GM19452 (cell line): ENCODE measurements around the gene CA10.

Experiments
- ATAC-seq: cut with Tn5 transposase; IDR thresholded peaks from one replicate; pipeline ENCODE4 v1.9.1; 2021; ENCODE audit not compliant: unreplicated experiment

Gene CA10

DNA sequence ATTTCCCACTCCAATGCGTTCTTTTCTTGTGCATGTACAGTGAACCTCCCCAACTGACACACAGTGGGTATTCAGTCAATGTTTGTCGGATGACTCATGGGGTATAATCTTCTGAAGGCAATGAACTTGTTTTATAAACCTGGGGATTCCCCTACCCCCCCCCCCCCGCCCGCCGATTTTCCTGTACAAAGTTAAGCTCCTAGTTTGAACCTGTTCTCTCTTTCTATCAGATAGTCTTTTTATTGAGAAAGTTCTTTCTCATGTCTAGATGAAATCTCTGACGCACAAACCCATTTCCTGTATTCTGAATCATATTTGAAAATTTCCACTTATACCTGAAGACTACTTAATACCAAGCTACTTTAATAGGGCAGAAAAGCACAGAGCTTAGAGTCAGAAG lies 338.3 kb downstream of the CA10 start:
- ATAC-seq: no peak

DNA sequence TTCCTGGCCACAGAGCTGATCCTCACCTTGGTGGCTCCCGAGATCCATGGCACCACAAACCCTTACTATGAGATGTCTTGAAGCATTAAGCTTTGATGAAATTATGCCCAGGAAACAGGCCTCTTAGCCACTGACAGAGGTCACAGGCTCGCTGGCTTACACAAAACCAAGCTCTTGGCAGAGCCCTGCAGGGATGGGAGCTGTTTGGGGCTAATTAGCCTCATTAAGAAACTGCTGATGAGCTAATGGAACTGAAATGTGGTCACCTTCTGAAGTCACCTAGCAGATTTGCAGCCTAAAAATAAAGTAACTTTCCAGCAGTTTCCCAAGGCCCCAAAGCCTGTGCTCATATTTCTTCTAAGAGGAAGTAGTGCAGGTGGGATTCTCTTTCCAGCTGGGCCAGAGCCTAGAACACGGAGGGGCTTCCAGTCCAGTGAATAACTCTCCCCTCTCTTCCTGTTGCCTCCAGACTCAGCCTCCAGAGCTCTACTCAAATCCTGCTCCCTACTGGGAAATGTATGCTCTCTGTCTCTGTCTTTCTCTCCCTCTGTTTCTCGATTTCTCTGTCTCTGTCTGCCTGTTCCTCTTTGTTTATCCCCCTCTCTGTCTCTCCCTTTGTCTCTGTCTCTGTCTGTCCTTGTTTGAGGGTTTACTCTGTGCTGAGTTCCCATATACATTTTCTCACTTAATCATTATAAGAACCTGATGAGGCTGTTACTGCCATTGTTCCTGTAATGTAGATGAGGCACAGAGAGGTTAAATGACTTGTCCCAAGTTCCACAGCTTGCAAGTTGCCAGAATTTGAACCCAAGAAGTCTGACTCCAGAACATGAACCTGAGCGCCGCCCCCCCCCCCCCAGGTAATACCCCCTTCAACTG lies 338.9 kb downstream of the CA10 start:
- ATAC-seq: no peak

DNA sequence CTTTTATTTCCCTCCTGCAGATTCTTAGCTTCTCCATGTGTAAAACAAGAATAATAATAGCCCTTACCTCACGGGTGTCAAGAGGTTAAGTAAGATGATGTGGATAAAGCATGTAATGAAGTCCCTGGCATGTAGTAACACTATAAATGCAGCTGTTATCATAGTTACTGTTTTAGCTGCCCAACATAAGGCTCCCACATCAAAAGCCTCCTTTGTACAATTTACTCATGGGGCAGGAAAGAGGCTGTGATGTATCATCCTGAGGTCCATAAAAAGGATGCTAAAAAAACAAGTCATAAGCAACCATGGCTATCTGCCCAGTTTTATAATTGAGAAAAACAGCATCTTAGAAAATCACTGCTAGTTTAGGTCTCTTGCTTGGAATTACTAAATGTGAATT lies 339.7 kb downstream of the CA10 start:
- ATAC-seq: no peak

DNA sequence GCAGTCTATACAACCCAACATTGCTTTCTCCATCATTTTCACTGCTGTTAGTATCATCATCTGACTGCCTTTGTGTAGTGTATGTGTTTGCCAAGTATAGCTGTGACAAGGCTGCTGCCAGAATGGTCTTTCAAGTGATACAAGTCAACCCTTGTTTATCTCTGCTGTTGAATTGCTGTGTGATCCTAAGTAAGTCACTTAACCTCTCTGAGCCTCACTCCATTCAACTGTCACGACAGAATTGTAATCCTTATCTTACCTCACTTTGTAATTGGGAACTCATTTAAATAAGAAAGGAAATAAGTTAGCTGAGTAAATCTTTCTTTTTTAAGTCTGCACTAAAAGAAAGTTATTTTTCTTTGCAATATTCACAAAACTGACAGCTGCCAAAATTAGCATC lies 340.6 kb downstream of the CA10 start:
- ATAC-seq: no peak

DNA sequence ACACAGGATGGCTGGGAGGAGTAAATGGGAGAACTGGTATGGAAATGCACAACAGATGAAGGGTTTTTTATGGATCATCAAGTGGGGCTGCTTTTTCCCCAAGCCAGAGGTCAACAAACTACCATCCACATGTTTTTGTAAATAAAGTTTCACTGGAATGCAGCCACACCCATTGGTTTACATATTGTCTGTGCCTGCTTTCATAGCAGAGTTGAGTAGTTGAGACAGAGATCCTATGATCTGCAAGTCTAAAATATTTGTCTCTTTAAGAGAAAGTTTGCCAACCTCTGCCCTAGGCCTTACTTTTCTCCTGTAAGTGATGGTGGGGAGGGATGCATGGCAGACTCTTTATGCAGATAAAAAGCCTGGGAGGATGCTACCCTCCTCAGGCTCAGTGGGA lies 341.4 kb downstream of the CA10 start:
- no peak for ATAC-seq

DNA sequence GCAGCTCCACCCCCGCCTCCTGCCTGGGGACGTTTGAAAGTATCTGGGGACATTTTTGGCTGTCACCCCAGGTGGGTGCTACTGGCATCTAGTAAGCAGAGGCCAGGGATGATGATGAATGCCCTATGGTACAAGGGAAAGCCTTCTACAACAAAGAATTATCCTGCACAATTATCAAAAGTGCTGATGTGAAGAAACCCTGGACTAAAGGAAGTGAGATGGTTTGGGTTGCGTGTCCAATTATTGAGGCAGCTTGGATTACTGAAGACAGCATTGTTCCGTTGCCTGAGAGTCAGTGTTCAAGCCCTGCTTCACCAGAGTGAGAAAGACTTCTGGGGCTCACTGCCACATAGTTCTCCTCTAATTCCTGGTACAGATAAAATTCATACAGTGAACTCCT lies 343.4 kb downstream of the CA10 start:
- no peak for ATAC-seq

DNA sequence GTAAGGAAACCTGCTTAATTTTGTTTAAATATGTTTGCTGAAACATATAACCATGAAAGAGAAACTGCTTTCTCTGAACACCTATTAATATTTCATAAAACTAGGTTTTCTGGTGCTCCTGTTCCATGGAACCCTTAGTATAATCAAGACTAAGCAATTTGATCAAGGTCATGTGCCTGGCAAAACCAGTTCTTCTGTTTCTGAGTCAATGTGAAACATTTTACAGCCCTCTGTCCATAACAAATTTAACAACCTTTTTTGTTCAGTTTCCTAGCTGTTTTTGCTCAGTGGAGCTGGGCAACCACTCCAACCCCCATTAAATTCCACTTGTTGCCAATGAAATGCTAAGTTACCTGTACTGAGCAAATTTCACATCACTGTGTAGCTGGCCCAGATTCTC lies 344.0 kb downstream of the CA10 start:
- ATAC-seq: no peak

DNA sequence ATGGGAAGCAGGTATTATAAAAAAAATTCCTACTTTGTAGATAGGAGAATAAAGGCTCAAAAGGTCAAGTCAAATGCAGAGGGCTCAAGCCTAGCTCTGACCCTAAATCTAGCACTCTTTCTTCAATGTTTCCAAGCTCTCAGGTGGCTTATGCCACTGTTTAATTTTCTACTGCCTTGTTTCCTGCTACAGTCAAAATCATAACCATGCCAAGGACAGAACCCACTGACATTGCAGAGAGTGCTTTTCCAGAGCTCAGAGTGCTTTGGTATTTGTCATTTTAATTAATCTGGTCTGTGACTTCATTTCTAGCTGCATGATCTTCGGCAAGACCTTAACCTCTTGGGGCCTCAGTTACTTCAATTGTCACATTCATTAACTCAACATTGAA lies 344.7 kb downstream of the CA10 start:
- ATAC-seq: no peak

DNA sequence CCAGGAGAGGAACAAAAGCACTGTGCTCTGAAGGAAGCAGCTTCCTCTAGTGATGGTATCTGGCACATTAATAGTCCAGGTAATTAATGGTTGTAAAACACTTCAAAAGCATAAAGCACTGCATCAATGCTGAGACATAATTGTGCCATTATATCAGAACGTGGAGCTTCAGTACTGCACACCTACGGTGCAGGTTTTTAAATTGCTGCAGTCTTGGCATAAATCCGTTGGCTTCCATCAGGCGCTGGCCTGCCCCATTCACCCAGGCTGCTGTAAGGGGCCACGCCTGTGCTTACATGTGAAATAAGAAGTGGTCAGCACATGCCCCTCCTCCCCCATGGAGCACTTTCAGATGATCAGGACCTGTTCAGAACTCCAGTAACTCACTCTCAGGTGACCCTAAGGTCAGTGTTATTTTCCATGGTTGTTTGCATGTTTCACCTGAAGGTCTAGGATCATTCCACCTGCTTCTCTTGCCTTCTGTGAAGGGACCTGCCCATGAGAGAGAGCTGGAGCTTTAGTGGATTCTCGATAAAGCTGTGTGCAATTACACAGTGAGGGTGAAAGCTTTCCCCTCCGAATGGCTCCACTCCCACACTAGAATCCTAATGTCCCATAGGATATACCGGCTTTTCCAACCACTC lies 345.3 kb downstream of the CA10 start:
- ATAC-seq: no peak

DNA sequence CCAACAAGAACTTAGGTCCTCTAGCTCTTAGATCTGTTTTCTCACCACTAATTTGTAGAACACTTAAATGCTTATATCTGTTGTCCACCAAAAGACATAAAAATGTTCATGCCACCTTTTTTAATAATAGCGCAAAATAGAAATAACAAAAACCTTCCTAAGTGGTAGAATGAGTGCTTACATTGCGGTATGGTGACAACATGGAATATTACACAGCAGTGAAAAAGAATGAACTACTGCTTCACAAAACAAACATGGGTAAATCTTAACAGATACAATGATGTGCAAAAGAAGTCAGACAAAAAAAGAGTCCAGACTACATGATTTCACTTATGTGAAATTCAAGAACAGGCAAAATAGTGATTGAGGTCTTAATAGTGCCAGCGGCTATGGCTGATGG lies 351.1 kb downstream of the CA10 start:
- ATAC-seq: no peak

DNA sequence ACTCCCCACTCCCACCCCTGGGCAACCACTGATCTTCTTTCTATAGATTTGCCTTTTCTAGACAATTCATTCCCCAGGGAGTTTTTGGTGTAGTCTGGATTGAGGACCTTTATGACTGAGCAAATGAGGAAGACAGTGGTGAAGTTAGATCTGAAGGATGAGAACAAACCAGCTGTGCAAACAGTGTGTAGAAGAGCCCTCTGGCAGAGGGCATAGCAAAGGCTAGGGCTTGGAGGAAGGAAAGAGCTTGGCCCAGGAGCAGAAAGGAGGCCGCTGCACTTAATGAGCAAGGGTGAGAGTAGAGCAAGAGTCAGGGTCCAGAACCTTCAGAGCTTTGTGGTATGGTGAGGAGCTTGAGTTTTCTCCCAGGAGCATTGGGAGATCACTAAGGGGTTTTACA lies 352.7 kb downstream of the CA10 start:
- ATAC-seq: no peak

DNA sequence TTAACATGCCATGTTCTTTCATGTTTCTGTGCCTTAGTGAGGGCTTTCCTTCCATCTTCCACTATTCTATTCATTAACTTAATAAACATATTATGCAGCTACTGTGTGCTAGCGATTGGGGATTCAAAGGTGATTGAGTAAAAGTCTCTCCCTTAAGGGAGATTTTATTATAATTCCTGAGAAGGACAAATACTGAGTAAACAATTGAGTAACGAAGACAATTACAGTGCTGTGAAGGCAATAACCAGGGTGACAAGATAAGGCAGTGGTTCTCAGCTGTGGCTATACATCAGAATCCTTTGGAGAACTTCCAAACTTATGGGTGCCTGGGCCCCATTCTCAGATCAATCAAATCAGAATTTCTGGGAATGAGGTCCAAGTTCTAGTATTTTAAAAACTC lies 353.3 kb downstream of the CA10 start:
- ATAC-seq: no peak

DNA sequence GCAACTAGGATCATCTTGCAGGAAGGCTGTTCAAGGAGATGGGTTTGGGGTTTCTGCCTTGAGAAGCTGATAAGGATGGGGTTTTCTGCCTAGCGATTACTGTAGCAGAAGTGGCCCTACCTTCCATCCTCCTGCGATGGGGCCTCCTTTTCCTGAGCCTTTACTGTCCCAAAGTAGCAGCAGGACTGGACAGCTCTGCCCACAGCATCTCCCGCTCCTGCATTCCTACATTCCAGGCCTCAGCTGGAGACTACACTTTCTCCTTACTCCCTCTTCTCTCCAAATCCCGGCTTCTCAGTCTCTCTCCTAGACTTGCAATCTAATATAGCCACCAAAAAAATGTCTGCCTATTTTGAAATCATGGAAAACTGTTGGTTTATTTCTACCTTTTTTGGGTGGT lies 355.4 kb downstream of the CA10 start:
- ATAC-seq: no peak

DNA sequence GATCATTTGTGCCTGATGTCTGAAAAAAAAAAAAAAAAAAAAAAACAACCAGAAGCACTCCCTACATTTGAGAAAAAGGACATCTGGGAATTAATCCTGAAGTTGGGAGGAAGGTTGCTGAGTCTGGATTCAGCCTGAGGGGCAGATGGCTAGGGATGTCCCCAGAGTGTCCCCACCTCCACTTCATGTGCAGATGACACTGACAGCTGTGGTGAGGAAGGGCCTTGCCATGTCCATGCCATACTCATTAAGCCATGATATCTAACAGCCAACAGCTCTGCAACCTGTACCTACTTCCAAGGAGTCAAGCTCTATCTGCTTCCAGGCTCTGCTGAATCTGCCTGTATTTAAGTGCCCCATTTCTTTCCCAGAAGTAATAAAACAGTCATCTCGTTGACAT lies 356.0 kb downstream of the CA10 start:
- no peak for ATAC-seq

DNA sequence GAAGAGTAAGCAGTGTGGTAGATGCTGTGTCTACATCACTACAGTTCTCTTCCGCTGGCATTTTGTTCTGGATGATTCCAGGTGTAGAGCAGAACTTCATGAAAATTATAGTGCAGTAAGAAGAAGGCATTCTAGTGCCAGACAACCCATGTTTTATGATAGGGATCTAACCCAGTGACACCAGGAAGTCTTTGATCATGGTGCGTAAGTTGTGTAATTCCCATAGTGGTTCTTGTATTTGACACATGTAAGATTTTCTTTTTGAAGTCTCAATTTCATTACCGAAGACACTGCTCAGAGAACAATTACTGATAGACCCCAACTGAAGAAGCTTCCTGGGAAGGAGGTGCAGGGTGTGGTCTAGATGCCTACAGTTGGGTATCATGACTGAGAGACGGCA lies 356.9 kb downstream of the CA10 start:
- ATAC-seq: no peak

DNA sequence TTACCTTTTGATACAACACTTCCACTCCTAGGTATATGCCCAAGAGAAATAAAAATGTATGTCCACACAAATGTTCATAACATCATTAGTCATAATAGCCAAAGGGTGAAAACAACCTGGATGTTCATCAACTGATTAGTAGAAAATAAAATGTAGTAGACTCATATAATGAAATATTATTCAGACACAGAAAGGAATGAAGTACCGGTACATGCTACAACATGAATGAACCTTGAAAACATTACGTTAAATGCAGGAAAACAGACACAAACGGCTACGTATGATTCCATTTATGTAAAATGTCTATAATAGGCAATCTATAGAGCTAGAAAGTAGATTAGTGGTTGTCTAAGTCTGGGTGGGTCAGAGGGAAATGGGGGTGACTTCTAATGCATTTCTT lies 358.5 kb downstream of the CA10 start:
- ATAC-seq: no peak

DNA sequence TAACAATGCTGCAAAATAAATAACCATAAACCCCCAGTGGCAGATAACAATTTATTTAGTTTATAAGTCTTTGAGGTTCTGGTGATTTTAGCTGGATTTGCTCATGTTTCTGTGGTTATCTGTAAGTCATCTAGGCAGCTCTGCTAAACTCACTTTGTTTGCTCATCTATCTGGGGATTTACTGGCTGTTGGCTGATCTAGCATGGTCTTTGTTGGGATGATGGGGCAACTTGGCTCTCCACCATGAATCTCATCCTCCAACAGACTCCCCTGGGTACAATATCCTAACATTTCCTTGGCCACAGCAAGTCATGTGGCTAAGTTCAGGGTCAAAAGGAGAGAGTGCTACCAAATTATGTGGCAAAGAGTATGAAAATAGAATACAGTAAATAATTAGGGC lies 359.3 kb downstream of the CA10 start:
- no peak for ATAC-seq

DNA sequence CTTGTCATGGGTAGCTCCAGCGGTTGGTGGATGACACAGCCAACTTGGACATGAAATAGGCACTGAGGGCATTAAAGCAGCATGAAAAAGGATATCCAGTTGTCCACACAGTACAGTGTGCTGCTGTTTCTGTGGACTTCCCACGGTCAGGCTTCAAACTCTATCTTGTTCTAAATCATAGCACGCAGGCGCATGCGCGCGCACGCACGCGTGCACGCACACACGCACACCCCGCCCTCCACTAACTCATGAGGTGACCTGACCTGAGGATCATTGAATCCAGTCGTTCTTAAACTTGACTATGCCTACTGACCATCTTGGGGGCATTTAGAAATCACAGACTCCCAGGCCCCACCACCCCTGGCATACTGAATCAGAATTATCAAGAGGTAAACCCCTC lies 361.4 kb downstream of the CA10 start:
- no peak for ATAC-seq

DNA sequence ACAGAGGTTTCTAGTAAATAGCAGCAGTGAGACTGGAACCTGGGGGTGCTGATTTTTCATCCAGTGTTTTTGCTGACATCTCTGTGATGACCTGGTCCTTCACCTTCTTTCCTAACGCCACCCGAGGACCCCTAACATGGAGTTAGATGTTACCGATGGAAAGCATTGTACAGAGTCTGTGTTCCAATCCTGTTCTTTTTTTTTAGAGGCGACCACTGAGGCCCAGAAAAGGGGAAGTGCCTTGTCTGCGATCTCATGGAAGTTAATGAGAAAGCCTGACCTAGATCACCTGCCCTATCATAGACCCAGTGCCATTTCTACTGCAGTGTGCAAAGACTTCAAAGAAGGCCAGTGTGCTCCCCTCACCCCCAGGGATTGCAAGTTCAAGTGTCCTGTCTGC lies 362.5 kb downstream of the CA10 start:
- ATAC-seq: no peak

DNA sequence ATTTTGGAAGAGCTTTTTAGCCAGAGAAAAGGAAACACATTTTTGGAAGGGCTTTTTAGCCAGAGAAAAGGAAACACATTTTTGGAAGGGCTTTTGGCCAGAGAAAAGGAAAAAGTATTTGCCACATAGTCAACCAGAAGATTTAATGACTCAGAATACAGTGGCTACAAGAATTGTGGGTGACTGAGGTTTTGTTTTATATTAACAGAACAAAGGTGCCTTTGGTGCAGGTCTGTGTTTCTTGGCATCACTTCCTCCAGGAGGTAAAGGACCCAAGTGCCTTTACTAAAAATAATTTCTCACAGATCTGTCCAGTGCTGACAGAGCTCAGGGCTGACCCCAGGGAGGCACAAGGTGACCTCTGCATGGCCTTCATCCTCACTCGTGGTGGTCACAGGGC lies 363.1 kb downstream of the CA10 start:
- ATAC-seq: no peak

DNA sequence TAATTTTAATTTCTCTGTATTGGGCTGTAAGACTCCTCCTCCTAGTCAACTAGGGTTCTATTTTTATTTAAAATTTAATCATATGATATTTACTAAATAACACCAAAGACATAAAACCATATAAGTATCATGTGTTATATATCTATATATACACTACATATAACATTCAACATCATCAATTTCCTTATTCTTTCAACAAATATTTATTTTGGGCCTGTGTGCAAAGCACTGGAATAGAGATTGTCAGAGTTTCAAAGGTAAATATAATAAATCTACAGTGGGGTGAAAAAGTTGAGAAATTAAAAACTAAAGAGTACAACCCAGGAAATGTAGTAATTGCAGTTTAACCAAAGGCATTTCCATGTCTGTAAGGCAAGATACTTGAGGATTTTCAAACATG lies 364.0 kb downstream of the CA10 start:
- ATAC-seq: no peak

DNA sequence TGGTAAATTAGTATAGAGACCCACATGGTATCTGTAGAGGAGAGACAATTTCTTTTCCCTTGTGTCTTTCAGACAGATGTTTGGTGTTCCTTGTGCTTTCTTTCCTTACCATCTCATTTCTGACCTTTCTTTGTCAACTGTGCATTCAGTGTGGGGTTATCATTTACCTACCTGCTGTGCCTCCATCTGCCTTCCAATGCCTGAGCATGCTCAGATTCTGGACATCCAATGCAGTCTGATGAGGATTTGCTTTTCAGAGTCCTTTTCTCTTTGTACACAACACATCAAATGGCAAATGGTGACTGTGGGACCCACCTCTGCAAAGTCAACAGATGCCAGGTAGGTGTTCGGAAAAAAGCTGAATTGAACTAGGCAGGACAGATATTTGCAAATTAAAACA lies 364.8 kb downstream of the CA10 start:
- no peak for ATAC-seq

DNA sequence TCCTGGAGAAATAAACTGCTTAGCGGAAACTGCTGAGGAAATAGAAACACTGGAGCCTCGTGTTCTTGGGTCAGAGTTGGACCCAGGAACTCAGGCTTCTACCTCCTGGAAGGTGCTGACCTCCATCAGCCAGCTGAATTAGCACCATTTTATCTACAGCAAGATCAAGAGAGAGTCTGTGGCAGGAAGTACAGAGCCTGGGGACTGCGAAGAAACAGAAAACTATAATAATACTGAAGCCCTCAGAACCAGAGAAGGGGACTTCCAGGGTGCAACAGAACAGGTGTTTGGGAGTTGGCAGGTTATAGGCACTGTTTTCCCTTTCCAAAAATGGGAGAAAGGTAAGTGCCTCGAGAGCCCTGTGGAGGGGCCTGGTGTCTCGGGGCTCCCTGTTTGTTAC lies 379.7 kb downstream of the CA10 start:
- ATAC-seq: no peak
